NCI-H1417 (cell line): ENCODE measurements around the gene DZIP3.

ENCODE experiments used
- DNase-seq, 3 experiments: peaks; one replicate each; lab custom pipeline; 2025; lab: John Stamatoyannopoulos, UW

Gene DZIP3, protein sequence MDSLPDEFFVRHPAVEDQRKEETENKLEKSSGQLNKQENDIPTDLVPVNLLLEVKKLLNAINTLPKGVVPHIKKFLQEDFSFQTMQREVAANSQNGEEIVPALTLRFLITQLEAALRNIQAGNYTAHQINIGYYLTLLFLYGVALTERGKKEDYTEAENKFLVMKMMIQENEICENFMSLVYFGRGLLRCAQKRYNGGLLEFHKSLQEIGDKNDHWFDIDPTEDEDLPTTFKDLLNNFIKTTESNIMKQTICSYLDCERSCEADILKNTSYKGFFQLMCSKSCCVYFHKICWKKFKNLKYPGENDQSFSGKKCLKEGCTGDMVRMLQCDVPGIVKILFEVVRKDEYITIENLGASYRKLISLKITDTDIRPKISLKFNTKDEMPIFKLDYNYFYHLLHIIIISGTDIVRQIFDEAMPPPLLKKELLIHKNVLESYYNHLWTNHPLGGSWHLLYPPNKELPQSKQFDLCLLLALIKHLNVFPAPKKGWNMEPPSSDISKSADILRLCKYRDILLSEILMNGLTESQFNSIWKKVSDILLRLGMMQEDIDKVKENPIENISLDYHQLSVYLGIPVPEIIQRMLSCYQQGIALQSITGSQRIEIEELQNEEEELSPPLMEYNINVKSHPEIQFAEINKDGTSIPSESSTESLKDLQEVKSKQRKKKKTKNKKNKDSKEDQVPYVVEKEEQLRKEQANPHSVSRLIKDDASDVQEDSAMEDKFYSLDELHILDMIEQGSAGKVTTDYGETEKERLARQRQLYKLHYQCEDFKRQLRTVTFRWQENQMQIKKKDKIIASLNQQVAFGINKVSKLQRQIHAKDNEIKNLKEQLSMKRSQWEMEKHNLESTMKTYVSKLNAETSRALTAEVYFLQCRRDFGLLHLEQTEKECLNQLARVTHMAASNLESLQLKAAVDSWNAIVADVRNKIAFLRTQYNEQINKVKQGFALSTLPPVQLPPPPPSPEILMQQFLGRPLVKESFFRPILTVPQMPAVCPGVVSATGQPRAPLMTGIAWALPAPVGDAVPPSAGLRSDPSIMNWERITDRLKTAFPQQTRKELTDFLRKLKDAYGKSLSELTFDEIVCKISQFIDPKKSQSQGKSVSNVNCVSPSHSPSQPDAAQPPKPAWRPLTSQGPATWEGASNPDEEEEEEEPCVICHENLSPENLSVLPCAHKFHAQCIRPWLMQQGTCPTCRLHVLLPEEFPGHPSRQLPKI

DNA sequence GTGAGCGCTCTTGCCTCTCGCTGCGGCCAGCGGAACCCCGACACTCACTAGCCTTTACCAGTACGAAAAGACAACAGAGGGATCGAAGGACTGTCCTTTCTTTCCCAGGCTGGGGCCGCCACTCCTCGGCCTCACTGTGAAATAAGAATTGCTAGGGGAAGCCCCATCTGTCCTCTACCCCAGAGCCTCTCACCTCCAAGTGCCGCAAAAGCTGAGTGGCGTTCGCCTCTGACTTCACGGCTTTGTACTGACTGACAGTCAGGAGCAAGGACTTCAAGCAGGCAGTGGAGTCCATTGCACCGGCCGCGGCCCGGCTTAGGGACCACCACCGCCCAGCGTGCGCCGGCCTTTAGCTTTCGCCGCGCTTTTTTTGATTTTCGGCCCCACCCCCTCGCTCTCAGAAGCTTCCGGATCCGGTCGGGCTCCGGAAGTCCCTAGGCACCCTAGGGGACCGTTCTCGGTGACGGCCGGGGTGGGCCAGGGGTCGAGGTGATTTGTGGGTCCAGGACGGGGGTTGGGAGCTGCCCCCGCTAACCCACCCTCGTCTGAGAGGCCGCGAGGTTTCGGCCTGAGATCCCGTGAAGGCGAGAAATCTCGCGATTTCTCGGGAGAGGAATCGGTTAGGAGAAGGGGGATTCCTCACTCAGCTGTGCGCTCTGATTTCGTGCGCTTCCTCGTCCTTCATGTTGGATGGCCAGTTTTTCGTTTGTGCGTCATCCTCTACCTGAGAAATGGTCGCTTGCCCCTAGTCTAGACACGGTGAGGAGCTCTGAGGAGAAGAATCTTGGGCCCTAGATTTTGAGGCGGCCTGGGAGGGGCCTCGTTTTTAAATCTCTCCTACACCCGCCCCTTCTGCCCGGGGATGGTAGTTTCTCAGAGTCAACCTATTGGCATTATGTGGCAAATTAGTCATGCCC, at the start of gene DZIP3, which contains the start of gene CIP2A:
DZIP3 (plus strand) TSS at position 642 of the 917 bp plus-strand sequence. CDS start 15,685 bp downstream, outside the sequence.
CIP2A (minus strand) TSS at position 358 of the 917 bp plus-strand sequence; CDS start at position 295, 63 bp downstream.
- DNase-seq: peak; percentile 88 to 97 (median 96)

DNA sequence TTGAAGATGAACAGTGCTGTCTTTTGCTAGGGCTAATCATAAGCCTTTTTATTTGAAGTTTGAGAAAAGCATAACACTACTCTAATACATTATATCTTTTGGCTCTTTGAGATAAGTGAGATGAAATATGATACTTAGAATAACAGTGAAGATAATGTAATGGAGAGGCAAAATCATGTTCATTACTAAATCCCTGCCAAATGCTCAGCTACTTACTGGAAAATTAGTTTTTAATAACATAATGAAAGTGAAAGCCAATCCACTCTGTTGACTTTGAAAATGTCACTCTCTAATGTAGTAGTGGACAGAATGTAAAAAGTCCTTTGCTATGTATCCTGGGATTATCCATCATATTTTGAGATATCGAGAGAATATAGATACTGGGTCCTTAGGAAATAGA, 43.3 kb upstream of the DZIP3 start:
- peak in 1 of 3 experiments; percentile 31 for DNase-seq

DNA sequence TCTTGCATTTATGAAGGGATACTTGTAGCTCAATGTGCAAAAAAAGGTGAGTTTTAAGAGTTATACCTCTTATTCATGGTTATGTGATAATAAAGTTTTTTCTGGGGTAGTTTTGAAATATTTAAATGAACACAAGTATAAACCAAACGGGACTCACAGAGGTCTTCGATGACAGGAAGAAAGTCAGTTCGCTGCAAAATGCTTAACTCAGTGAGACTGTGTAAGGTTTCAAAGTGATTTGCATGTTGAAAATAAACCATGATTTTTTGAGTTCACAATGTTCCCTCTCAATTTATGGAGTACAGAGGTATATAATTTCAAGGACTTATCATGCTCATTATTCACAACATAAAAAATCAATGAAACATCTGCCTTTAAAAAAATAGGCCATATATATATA, 42.8 kb upstream of the DZIP3 start:
- DNase-seq: no peak

DNA sequence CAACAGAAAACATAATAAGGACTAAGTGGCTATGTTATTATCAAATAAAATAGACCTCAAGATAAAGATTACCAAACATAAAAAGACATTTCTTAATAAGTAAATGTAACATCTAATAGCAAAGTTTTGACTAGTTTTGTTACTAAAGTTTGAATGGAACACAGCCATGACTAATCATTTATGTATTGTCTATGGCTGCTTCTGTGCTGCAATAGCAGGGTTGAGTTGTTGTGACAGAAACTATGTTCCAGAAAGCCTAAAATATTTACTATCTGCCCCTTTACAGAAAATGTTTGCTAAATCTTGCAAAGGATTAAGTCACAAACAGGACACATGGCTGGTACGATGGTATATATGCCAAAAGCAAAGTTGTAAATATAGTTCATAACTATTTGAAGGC, 41.2 kb upstream of the DZIP3 start:
- no peak for DNase-seq

DNA sequence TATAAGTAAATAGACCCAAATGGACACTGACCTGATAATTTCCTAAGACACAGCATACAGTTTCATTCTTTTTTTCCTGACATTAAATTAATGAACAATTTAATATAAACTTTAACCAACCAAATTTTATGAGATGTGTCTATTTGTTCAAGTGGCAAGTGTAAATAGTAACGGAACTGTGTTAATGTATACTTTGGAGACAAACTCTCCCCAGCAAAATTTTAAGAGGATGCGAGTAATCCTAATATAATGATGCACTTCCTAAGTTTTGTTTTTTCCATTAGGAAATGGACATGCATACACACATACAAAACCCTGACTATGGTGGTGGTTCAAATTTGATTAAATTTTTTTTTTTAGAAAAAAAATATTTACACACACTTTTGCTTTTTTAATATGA, 40.6 kb upstream of the DZIP3 start:
- DNase-seq: no peak

DNA sequence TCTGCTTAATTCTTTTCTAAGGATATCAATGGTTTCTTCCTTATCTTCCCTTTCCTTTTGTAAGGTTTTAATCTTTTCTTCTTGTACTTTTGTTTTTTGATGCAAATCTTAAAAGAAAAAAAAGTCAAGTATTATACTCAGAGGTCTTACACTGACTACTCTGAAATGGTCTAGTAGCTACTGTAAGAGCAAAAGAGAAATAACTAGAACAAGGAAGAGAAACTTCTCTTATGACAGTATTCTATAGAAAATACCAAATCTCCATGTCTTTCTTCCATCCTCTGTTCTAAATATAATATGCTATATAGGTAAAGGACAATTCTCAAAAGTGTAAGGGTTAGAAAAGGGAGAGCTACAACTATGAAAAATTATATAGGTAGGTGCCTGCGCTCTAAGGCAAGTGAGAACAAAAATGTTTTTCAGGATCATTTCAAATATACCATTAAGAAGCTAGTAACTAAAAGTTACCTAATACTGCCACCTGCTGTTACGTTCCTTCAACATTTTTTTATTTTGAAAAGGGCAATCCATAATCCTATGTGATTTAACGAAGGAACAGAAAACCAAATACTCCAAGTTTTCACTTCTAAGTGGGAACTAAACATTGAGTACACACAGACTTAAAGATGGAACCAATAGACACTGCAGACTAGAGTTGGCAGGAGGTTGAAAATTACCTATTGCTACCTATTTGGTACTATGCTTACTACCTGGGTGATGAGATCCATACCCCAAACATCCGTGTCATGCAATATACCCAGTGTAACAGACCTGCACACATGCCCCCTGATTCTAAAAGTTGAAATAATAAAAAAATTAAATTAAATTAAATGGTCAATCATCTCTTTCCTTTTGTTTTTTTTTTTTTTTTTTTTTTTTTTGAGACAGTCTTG, 37.0 kb upstream of the DZIP3 start:
- peak; percentile 22 to 76 (median 41) for DNase-seq

DNA sequence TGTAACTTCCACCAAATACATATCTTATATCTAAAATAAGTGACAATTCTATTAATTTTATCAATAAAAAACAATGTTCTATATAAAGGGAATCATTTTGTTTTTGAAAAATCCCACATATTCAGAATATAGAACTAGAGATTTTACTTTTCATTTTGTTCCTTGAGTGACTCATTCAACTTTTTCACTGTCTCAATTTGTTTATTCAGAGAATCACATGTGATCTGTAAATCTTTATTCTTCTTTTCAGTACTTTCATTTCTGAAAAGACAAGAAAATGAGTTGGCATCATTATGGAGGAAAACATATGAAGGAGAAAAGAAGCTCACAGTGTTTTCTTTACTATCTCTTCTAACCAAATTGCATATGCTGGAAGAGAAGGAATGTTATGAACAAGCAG, 35.3 kb upstream of the DZIP3 start:
- no peak for DNase-seq

DNA sequence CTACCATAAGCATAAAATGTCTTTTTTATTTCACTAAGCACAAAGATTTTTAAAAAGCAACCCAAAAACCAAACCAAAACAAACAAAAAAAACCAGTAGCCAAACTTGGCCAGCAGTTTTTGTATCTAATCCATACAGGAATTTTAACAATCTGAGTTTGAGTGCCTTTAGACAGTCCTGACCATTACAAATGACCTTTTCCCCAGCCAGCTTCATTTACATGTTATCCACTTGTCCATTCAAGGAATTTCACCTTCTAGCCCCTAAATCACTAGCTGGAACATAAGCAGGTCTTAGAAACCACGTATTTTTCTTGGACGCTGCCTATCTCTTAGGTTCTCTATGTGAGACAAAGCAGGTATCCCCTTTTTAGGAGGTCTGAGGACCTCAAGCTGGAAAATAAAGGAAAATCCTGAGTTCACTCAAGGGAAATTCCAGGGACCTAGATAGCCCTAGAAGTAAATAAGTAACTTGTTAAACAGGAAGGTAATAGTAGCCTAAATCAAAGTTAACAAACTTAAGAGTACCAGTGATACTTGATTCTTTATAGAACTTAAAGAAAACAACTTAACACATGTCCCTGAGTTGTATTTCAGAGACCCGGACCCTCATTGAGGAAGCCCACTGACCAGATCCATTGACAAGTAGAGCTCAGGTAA, 34.5 kb upstream of the DZIP3 start:
- no peak for DNase-seq

DNA sequence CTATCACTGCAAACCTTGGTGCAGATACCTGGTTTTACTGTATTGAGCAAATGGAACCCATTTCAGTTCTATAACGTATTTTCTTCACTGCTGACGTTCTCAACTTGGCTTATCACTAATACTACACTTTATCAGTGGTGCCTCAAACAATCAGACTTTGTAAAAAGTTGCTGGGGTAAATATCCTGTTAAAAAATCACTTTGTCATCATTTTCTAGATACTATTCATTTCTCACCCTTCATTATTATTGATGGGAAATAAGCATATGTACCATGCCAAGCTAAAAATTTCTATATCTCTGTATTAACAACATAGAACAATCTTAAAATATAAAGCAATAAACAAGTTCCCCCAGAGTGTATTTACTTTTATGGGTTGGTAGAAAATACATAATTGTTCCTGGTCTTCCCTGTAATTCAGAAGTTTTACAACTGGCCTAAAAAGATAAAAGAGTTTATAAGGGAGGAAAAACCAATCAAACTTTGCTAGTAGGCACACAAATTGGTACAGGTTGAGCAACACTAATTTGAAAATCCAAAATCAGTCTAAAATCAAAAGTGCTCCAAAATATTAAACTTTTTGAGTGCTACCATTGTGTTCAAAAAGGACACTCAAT, 33.4 kb upstream of the DZIP3 start:
- no peak for DNase-seq

DNA sequence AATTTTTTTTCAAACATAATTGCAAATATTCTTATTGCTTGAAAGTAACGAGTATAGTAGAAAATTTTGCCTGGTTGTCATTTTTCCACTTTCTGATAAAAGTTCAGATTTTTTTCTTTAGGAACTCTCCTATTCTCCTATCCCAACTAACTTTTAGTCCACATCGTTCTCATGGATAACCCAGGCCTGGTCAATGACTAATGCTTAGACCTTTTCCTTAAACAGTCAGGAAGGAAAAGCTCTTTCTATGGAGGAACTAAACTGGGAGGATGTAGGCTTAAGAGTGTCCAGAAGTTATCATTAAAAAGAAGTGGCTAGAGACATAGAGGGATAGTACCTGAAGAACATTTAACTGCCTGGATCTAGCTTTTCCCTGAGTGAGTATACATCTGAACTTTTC, 27.0 kb upstream of the DZIP3 start:
- no peak for DNase-seq

DNA sequence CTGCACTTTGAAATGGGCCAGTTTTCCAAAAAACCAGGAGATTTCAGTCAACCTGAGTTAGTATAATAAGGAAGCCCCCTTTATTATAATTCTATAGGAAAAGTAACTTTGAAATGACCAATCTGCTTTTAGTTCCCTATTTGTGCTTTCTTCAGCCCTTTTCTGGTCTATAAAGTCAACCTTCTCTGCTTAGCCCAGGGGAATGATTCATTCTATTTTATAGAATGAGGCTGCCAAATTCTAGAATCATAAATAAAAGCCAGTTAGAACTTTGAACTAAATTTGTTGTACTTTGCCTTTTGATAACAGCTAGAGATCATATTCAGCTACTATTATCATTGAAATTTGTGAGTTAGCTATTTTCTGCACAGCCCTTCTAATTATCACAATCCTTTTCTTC, 25.0 kb upstream of the DZIP3 start:
- no peak for DNase-seq

DNA sequence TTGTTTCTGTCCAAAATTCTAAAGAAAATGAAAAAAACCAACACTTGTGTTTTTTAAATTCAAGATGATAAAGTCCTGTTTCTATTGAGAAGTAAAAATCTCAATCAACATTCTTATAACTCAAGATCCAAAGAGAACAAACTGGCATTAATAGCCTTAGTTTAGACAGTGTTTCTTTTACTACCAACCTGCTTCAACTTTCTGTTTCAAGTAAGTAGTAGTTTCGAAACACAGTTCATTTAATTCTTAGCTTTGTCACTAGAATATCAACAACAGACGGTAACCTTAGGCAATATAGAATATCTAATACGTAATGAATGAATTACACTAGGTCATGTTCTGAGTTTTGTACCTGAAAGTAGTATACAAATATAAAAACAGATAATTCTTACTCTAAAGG, 24.0 kb upstream of the DZIP3 start:
- no peak for DNase-seq

DNA sequence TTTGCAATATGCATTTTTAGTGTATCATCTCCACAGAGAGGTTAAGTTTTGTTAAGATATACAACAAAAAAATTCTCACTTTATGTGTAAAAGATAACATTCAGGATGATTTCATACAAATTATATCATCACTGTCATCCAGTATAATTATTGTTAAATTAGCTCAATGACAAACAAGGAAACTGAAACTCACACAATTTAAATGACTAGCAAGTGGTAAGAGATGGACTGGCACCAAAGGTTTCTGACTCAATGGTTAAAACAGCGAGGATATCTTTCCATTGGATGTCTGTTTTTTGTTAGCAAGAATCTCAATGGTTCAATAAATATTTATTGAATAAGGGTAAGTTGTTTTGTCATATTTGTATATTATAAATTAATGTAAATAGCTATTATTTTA, 22.9 kb upstream of the DZIP3 start:
- DNase-seq: no peak

DNA sequence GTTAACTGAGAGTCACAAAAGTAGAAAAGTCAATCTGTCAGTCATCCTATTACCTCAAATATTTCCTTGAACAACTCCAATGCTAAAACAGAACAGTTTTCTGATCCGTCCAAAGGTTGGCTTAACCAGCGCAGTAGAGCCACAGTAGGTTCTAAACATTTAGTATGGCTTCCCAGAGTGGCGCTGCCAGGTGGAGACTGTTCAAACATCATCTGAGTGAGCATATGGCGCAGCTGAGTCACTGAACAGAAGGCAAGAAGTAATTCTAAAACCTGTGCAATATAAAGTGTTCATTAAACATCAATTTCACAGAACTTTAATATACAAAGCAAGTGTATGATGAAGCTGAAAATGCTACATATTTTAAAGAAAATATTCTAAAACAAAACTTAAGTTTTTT, 20.2 kb upstream of the DZIP3 start:
- no peak for DNase-seq

DNA sequence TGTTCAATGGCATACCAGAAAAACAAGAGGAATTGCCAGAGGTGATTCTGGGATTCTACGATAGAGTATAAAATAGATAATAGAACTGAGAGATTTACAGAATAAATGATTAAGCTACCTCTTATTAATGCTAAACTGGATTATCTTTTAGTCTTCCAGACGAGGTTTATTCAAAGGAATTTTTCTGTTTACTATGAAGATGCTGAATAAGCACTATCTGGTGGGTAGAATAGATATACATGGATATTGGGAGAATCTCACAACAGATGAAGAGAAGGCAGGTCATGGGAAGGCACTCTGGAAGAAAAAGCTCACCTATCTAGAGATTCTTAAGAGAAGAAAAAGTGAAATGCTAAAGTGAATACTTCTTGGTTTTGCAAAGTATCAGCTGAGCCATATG, 11.5 kb upstream of the DZIP3 start:
- DNase-seq: no peak

DNA sequence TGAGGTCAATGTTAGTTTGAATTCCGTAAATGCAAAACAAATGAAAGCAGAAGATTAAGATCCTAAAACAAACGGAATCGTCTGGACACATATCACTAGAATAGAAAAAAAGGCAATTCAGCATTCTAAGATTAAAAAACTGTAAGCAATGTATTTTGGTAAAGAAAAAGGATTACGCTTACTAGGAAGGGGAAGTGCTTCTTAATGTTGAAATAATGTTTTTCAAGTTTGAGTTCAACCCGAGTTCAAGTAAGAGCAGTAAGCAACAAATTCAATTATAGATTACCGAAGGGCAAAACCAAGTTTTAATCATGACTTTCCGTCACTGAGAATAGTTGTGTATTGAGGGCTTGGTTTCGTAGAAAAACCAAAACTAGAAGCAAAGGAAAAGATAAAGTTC, 921 bp upstream of the DZIP3 start:
- peak in 1 of 3 experiments; percentile 46 for DNase-seq

DNA sequence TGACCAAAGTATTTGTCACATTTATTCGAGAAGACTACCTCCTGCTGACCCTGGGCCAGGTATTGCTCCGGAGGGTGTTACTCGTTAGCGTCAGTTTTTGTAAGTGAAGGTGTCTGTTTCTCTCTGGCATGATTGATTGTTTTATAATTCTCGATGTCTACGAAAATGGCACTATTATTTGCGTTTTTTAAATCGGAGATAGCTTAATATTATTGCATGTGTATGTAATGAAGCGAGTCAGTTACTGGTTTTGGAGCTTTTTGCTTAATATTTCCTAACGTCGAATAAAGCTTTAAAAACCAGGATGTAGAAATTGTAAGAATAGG, 439 bp downstream of the DZIP3 start:
- DNase-seq: no peak

DNA sequence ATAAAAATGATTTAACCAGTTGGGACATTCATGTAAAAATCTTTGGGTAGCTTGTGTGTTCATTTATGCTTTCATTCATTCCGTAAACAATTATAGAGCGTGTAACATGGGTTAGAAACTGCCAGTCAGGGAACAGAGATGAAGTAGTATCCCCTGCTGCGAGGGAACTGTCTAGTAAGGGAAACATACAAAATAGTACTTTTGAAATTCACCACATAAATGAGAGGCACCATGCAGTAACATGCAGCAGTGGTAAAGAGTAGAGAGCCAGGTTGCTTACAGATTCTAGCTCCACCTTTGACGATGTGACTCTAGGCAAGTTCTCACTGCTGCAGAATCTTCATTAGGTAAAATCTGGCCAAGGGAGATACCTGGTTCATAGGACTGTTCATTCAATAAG, 938 bp downstream of the DZIP3 start:
- DNase-seq: peak; percentile 21 to 71 (median 22)

DNA sequence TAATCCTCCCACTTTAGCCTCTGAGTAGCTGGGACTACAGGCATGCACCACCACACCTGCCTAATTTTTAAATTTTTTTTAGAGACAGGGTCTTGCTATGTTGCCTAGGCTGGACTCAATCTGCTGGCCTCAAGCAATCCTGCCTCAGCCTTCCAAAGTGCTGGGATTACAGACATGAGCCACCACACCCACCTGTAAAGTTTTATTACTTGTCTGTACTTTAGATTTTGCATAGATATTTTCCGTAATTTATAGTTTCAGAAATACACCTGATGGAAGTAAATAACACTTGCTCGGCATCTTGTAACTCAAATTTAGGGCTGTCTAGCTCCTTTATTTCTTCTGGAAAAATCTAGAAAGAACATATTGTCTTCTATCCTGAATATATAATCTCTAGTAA, 5.8 kb downstream of the DZIP3 start:
- DNase-seq: no peak
